Gastrocnemius medialis (tissue), 4 donors: ENCODE results near the gene SLC39A11. TPM values are rescaled to one million over a fixed set of nuclear protein-coding genes. Genes with fewer than 3 reads are reported as not detected.

Source experiments
- ATAC-seq, 2 donors: fragments of 150-250 bp; one replicate each; pipeline ENCODE4 v1.9.1; 2016
- DNase-seq, 2 donors: peaks; one replicate each; pipeline ENCODE4 v3.0.0-alpha.2; 2019
- H3K27ac ChIP-seq, 4 donors: fragments of 200-600 bp; sonication (generic); 1 replicate in 1 of 4; 2 replicates in 3 of 4; pipeline ENCODE4 v1.5.1; 2016 to 2018; ENCODE audit warnings: mild to moderate bottlenecking in 2 of 4, moderate library complexity in 1 of 4
- H3K27me3 ChIP-seq, 3 donors: fragments of 200-600 bp; sonication (generic) in 2 of 3; 1 replicate in 1 of 3; 2 replicates in 2 of 3; pipeline versions ENCODE4 v1.5.1 to v1.6.0; 2016 to 2019; ENCODE audit warnings: mild to moderate bottlenecking in 1 of 3, moderate library complexity in 1 of 3
- H3K36me3 ChIP-seq, 2 donors: fragments of 200-600 bp; sonication (generic) in 1 of 2; one replicate each; pipeline ENCODE4 v1.5.1; 2017 to 2018
- H3K4me1 ChIP-seq, 2 donors: fragments of 200-600 bp; sonication (generic) in 1 of 2; one replicate each; pipeline ENCODE4 v1.5.1; 2016 to 2017; ENCODE audit warnings: mild to moderate bottlenecking in 2 of 2
- H3K4me3 ChIP-seq, 4 donors: fragments of 200-600 bp; sonication (generic) in 3 of 4; 1 replicate in 1 of 4; 2 replicates in 3 of 4; pipeline ENCODE4 v1.5.1; 2016 to 2019; ENCODE audit warnings: mild to moderate bottlenecking in 2 of 4
- H3K9me3 ChIP-seq, 3 donors: fragments of 200-600 bp; sonication (generic) in 2 of 3; 1 replicate in 1 of 3; 2 replicates in 2 of 3; pipeline ENCODE4 v1.5.1; 2016 to 2019
- CTCF ChIP-seq, 5 experiments: fragments of 450-650 bp in 3 of 5; fragments of 200-600 bp in 2 of 5; sonication (generic) in 2 of 5; IDR thresholded peaks in 4 of 5; conservative IDR thresholded peaks in 1 of 5; 1 replicate in 4 of 5; 2 replicates in 1 of 5; pipeline ENCODE4 v1.5.1; 2016 to 2019; ENCODE audit warnings: antibody characterized with exemption in 5 of 5, mild to moderate bottlenecking in 3 of 5, moderate library complexity in 3 of 5
- POLR2A ChIP-seq, 2 donors: fragments of 450-650 bp; IDR thresholded peaks; one replicate each; pipeline ENCODE4 v1.6.1; 2017; ENCODE audit warnings: antibody characterized with exemption in 2 of 2, mild to moderate bottlenecking in 2 of 2, moderate library complexity in 2 of 2
- in situ Hi-C, 4 donors: fragments of 200-750 bp; cut with MboI; loops; one replicate each; pipeline versions ENCODE4 v1.15.0 to v1.8.0; 2017; ENCODE audit warnings: low sequenced_read_pairs in 4 of 4
- intact Hi-C: fragments of 100-400 bp; cut with DNase I; formaldehyde crosslinking; loops from one replicate; pipeline ENCODE4 v1.15.1; 2023; ENCODE audit warnings: low total_unique reads
- total RNA-seq, 4 donors: library from RNA; depleted of rRNA; stranded (reverse); fragments of >200 nt; gene quantifications; one replicate each; pipeline versions ENCODE4 v1.1.0 to v1.2.3, GENCODE V29; 2016

The SLC39A11 gene
- total RNA-seq, 4 donors from 2014 or later, result 7.6 to 28.4 (median 10.7) TPM

- no peak for ATAC-seq
- no peak for TF ChIP-seq POLR2A (IDR thresholded peaks at IDR 0.05)
- no peak for TF ChIP-seq CTCF (IDR thresholded peaks at IDR 0.05 in 4 of 5, conservative IDR thresholded peaks at IDR 0.05 in 1 of 5)
Observed at GRCh38 chr17:73089322-73090317, 2.9 kb downstream of the SLC39A11 start.

GRCh38 chr17:73088561-73088960 lies 3.9 kb downstream of the SLC39A11 start:
- no peak for TF ChIP-seq CTCF (IDR thresholded peaks at IDR 0.05 in 4 of 5, conservative IDR thresholded peaks at IDR 0.05 in 1 of 5)
- TF ChIP-seq POLR2A (IDR thresholded peaks at IDR 0.05), result no peak
- Histone ChIP-seq H3K27me3 (no peaks in the 10 kb centered on the region), H3K27ac (no peak overlapping the region), H3K9me3 (no peaks in the 10 kb centered on the region), H3K4me3 (no peak overlapping the region), H3K4me1 (peaks cover 10% of the 10 kb centered on the region in 2 donors), H3K36me3 (peaks cover 0 to 15% of the 10 kb centered on the region in 2 donors)
- intact Hi-C loops, result loop anchor here (10.0 kb wide), 1 partner anchor 86 kb away; no protein-coding TSS in a partner anchor
- ATAC-seq (no peak), DNase-seq (no peak)
- in situ Hi-C loops, result no loop called here

More at GRCh38 chr17:73089322-73090317, 2.9 kb downstream of the SLC39A11 start:
- H3K4me1 ChIP-seq, result peaks cover 10% of the 10 kb centered on the region in 2 donors
- in situ Hi-C loops (no loop called here), intact Hi-C loops (loop anchor here (10.0 kb wide), 1 partner anchor 85 kb away; no protein-coding TSS in a partner anchor)
- H3K27ac ChIP-seq, result no peak overlapping the region
- DNase-seq, result no peak
- no peaks in the 10 kb centered on the region for H3K27me3 ChIP-seq
- no peaks in the 10 kb centered on the region for H3K9me3 ChIP-seq
- H3K36me3 ChIP-seq, result peaks cover 0 to 7% of the 10 kb centered on the region in 2 donors
- no peak overlapping the region for H3K4me3 ChIP-seq

GRCh38 chr17:73083432-73083831 lies 9.1 kb downstream of the SLC39A11 start:
- ATAC-seq (no peak), DNase-seq (no peak)
- Histone ChIP-seq H3K27ac (no peak overlapping the region), H3K27me3 (no peaks in the 10 kb centered on the region), H3K4me3 (no peak overlapping the region), H3K36me3 (peaks cover 0 to 15% of the 10 kb centered on the region in 2 donors), H3K9me3 (no peaks in the 10 kb centered on the region), H3K4me1 (no peaks in the 10 kb centered on the region)
- intact Hi-C loops (loop anchor here (10.0 kb wide), 1 partner anchor 91 kb away; no protein-coding TSS in a partner anchor), in situ Hi-C loops (no loop called here)
- TF ChIP-seq POLR2A (IDR thresholded peaks at IDR 0.05), result no peak
- no peak for TF ChIP-seq CTCF (IDR thresholded peaks at IDR 0.05 in 4 of 5, conservative IDR thresholded peaks at IDR 0.05 in 1 of 5)

- Histone ChIP-seq H3K36me3 (no peaks in the 10 kb centered on the region), H3K27ac (no peak overlapping the region), H3K9me3 (no peaks in the 10 kb centered on the region), H3K27me3 (no peaks in the 10 kb centered on the region), H3K4me1 (no peaks in the 10 kb centered on the region), H3K4me3 (no peak overlapping the region)
- intact Hi-C loops, result no loop called here
- DNase-seq, result no peak
- no peak for TF ChIP-seq POLR2A (IDR thresholded peaks at IDR 0.05)
- no peak for TF ChIP-seq CTCF (IDR thresholded peaks at IDR 0.05 in 4 of 5, conservative IDR thresholded peaks at IDR 0.05 in 1 of 5)
- in situ Hi-C loops, result no loop called here
- no peak for ATAC-seq
Observed at GRCh38 chr17:73074566-73074965, 17.9 kb downstream of the SLC39A11 start.
